GM10847 (cell line): ENCODE data around the gene AOC2.

Experiments
- POLR2A ChIP-seq: IDR thresholded peaks from 2 replicates; pipeline ENCODE4 v1.6.1; 2011; ENCODE audit not compliant: insufficient read length; ENCODE audit errors: extremely low read depth

The AOC2 gene

DNA sequence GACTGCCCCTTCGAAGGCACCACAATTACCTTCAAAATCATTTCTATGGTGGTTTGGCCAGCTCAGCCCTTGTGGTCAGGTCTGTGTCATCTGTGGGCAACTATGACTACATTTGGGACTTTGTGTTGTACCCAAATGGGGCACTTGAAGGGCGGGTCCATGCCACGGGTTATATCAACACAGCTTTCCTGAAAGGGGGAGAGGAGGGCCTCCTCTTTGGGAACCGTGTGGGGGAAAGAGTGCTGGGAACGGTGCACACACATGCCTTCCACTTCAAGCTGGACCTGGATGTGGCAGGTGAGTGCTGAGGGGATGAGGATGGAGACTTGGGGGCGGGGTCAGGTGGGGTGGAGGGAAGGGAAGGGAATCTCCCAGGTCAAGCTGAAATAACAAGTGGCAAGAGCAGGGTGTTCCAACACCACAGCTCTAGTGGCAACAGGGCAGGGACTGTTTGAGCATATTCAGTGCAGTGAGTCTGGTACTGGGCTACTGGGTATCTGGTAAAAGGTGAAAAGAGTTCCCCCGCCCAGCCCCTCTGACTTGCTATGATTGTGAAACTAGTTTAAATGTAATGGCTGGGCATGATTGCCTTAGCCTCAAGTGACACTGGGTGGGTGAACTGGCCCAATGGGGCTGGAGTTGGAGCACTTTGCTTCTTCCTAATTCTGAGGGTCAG is 1.7 kb downstream of the AOC2 start:
- TF ChIP-seq POLR2A: no peak

DNA sequence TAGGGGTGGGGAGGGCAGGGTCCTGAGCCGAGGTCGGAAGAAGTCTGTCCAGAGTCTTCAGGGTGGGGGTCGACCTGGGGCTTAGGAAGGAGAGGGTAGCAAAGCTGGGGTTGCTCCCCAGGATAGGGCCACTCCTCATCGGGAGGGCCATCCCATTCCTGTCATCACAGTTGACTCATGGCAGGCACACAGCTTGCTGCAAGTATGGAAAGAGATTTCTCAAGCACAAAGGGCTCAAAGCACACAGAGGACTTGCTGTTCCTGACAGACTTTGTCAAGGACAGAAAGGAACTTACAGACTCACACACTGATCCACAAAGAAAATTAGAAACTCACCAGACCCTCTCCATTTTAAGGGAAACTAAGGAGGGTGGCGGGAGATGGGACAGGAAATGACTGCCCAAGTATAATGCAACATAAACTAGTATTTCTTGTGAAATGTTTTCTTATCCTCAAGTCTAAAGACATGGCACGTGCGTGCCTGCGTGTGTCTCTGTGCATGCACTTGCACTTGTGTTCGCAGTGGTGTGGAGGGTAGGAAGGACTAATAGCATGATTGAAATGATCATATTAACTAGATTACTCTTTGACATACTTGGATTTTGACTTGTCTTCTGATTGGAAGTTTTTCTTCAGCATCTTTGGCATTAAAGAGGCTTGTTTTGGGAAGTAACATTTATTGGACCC is 2.4 kb downstream of the AOC2 start:
- no peak for TF ChIP-seq POLR2A

DNA sequence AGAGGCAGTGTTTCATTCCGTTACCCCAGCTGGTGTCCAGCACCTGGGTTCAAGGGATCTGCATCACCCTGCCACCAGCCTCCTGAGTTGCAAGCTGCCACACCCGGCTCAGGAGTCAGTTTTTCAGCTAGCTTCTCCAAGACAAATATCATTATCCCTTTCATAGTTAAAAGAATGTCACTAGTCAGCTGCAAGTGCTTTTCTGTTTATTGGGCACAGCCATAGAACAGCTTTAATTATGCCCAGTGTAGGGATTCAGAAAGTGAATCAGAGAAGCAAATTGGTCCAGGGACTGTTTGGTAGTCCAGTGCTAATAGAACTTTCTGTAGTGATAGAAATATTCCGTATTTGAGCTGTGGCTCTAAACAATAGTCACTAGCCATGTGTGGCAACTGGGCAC is 3.7 kb downstream of the AOC2 start:
- TF ChIP-seq POLR2A: no peak

DNA sequence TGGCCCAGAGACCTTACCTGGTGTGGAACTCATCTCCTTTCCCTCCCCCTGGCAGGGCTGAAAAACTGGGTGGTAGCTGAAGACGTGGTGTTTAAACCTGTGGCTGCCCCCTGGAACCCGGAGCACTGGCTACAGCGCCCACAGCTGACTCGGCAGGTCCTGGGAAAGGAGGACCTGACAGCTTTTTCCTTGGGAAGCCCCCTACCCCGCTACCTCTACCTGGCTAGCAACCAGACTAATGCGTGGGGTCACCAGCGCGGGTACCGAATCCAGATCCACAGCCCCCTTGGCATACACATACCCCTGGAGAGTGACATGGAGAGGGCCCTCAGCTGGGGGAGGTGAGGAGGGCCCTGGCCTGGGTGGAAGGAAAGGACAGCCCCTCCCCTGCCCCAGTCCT is 4.7 kb downstream of the AOC2 start:
- TF ChIP-seq POLR2A: no peak

DNA sequence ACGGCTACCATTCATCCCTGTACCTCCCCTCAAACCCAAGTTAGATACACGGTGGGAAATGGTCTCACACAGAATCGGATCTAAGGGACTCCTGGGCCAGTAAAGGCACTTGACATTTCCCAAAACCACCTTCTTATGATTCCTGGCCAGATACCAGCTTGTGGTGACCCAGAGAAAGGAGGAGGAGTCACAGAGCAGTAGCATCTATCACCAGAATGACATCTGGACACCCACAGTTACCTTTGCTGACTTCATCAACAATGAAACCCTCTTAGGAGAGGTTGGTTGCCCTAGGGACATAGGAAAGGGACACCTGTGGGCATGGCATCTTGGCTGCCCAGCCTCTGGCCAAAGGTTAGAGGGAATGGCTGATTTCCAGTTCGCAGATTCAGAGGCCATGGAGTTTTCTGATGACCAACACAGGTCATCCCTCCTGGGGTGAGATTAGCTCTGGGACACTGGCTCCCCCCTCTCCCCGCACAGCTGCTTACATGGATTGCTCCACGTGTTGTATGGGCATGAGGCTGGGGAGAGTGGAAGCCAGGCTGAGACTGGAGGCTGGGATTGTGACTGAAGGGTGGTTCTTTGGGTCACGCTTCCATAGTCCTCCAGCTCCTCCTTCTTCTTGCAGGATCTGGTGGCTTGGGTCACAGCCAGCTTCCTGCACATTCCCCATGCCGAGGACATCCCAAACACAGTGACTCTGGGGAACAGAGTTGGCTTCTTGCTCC is 5.2 kb downstream of the AOC2 start:
- no peak for TF ChIP-seq POLR2A

DNA sequence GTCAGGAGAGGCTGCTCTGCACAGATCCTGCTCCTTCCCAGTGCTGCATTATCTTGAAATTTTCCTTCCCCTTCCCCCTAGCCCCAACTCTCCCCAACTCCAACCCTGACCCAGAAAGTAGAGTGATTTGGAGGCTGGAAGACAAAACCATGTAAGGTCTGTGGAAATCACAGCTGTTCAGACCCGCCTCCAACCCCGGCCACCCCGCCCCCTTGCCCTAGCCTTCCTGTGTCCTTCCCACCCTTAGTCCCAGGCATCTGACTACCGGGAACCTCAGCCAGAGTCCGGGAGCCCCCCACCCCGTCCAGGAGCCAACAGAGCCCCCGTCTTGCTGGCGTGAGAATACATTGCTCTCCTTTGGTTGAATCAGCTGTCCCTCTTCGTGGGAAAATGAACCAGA is 6.6 kb downstream of the AOC2 start, which contains the start of gene AOC3:
TSS of gene AOC3 (plus strand) at position 246 of the 400 bp plus-strand sequence. CDS start at position 391, 145 bp downstream.
- TF ChIP-seq POLR2A: no peak

DNA sequence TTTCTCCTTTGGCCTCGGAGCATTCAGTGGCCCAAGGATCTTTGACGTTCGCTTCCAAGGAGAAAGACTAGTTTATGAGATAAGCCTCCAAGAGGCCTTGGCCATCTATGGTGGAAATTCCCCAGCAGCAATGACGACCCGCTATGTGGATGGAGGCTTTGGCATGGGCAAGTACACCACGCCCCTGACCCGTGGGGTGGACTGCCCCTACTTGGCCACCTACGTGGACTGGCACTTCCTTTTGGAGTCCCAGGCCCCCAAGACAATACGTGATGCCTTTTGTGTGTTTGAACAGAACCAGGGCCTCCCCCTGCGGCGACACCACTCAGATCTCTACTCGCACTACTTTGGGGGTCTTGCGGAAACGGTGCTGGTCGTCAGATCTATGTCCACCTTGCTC is 8.0 kb downstream of the AOC2 start:
- TF ChIP-seq POLR2A: no peak

DNA sequence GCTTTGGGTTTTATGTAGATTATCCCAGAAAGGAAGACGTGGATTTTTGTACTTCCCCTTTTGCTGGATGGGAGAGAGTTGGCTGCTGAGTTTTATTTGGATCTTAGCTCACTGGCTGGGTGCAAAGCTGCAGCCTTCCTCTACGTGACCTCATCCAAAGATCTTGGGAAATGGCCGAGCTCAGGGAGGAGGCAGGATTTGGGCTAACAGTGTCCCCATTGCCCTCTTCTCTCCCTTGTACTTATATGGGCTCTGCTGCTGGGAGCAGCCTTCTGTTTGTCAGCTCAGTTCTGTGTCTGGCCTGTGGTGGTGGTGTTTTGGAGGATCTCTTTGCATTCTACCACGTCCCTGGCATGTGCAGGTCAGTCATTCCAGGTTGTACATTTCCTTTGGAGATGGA is 8.6 kb downstream of the AOC2 start:
- TF ChIP-seq POLR2A: no peak

DNA sequence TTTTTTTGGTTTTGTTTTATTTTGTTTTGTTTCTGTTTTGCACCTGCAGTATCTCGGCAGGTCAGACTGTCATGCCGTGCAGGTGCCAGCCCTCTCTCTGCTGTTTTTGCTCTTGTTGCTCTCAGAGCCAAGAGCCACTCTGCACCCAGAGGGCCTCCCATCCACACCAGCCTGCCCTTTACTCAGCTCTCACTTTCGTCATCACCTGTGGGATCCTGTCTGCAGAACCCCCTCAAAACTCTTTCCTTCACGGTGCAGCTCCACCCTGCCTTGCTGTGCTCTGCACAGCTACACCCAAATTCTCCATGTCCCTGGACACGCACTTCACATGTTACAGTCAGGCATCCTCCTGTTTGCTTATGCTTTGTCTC is 9.2 kb downstream of the AOC2 start:
- TF ChIP-seq POLR2A: no peak

DNA sequence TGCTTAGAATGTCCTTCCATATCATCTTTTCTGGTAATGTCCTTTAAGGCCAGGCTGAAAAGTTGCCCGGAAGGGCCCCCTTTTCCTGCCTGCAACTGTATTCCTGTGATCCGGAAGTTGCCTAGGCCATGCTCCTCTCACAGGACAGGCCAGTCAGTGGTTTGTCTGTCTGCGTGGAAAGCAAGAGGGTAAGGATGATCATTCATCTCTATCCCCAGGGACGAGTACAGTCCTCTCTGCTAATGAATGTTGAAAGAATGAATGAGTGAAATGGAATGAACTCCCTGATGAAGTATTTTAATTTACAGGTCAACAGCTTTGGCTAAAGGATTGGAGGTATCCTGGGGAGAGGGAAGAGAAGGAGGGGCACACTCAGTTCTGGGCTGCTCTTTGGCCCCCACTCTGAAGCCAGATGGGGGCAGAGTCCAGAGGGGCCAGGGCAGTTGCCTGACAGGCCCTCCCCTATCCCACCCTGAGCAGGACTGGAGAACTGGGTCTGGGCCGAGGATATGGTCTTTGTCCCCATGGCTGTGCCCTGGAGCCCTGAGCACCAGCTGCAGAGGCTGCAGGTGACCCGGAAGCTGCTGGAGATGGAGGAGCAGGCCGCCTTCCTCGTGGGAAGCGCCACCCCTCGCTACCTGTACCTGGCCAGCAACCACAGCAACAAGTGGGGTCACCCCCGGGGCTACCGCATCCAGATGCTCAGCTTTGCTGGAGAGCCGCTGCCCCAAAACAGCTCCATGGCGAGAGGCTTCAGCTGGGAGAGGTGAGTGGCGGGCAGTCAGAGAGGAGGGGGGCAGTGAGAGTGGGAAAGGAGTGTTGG is 9.8 kb downstream of the AOC2 start:
- TF ChIP-seq POLR2A: no peak

DNA sequence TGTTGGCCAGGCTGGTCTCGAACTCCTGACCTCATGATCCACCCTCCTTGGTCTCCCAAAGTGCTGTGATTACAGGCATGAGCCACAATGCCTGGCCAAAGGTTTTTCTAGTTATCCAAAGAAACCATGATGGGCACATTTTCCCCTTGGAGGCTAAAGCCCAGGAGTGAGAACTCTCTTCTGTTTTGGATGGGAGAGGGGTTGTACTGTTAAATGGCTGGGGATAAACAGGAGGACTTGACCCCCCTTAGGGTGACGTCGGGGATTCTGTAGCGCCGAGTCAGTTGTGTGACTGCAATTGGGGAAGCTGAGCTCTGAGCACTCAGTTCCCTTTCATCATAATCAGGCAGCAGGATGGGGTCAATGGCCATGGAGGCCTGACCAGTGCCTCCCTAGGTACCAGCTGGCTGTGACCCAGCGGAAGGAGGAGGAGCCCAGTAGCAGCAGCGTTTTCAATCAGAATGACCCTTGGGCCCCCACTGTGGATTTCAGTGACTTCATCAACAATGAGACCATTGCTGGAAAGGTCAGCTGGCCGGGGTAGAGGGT is 10.7 kb downstream of the AOC2 start:
- TF ChIP-seq POLR2A: no peak

DNA sequence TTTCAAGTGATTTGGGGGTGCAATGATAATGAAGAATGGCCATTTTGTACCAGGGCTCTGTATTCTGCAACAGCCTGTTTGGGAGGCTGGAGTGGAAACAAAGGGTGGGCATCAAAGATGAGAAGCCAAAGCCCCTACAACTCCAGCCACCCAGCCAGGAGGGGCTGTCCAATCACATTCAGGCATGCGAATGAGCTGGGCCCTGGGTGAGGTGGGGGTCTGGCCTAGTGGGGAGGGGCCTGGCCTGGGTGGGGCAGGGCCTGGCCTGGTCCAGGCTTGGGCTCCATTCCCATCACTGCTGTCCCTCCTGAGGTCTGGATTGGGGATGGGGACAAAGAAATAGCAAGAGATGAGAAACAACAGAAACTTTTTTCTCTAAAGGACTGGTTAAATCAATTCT is 13.0 kb downstream of the AOC2 start:
- no peak for TF ChIP-seq POLR2A

DNA sequence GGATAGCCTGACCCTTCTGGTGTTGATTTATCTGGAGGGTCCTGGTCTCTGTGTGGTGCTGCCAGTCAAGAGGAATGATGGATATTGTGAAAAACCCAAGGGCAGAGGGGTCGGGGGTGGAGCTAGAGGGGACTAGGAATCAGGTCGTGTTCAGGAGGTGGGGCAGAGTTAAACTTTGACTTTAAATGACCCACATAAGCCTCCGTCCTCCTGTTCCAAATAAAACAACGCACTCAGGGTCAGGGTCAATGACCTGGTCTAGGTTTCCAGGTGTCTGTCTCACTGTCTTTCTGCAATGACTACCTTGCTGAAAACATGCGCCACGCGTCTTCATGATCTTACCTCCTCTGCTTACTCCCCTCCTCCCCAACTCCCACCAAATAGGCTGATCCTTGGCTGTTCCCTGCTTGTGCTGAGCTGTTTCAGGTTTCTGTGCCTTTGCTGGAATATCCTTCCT is 21.3 kb downstream of the AOC2 start:
- no peak for TF ChIP-seq POLR2A

DNA sequence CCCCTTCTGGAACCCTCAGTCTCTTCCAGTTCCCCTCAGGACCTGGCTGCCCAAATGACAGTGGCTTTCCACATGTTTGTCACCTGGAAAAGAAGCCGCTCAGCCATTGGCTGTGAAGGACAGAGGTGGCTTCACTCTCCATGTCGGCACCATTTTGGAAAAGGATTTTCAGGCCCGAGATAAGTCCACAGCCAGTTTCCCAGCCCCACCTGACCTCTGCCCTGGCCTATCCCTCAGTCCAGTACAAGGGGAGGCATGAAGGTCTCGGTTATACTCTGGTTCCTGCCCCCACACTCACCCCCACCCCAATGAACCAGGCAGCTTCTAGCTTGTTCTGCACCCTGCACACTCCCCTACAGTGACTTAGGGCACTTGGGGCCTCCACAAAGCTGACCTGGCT is 21.8 kb downstream of the AOC2 start:
- no peak for TF ChIP-seq POLR2A
